Naive thymus-derived CD8-positive, alpha-beta T cell (primary cell): ENCODE measurements around the gene PFKP. TPM values are rescaled to one million over a fixed set of nuclear protein-coding genes. Genes with fewer than 3 reads are reported as not detected.

ENCODE experiments used
- ATAC-seq, 2 donors: fragments of 150-1000 bp; cut with Tn5 transposase in 1 of 2; sonication (Bioruptor Pico), chemical (Tn5 transposase) in 1 of 2; 1 replicate in 1 of 2; 2 replicates in 1 of 2; pipeline ENCODE4 v1.10.0; 2021; ENCODE audit warnings: mild to moderate bottlenecking in 2 of 2, moderate library complexity in 2 of 2
- POLR2A ChIA-PET: fragments of 350-600 bp; sonication (Branson Sonifier 250); formaldehyde crosslinking; loops from one replicate; lab custom pipeline; 2021; ENCODE audit warnings: antibody characterized with exemption; lab: Charles Lee
- DNase-seq, 10 donors: peaks; one replicate each; pipeline versions ENCODE4 v3.0.0 to v3.0.0-alpha.2; 2020 to 2022
- H3K27ac Mint-ChIP-seq, 10 donors: one replicate each; pipeline ENCODE4 v1.8.0; 2020 to 2022; ENCODE audit warnings: mild to moderate bottlenecking in 10 of 10, mixed read lengths in 10 of 10, moderate library complexity in 4 of 10, inconsistent platforms in 1 of 10
- H3K27me3 Mint-ChIP-seq, 5 donors: one replicate each; pipeline ENCODE4 v1.8.0; 2021 to 2022; ENCODE audit warnings: mixed read lengths in 5 of 5
- H3K36me3 Mint-ChIP-seq, 3 donors: one replicate each; pipeline ENCODE4 v1.8.0; 2020 to 2022; ENCODE audit warnings: mixed read lengths in 3 of 3, mild to moderate bottlenecking in 2 of 3, inconsistent platforms in 1 of 3
- H3K4me1 Mint-ChIP-seq, 4 donors: one replicate each; pipeline ENCODE4 v1.8.0; 2021 to 2022; ENCODE audit warnings: mixed read lengths in 4 of 4
- H3K4me3 Mint-ChIP-seq, 10 donors: one replicate each; pipeline ENCODE4 v1.8.0; 2020 to 2022; ENCODE audit warnings: mild to moderate bottlenecking in 10 of 10, mixed read lengths in 10 of 10, moderate library complexity in 6 of 10, inconsistent platforms in 1 of 10
- H3K9me3 Mint-ChIP-seq, 9 donors: one replicate each; pipeline ENCODE4 v1.8.0; 2020 to 2022; ENCODE audit warnings: mixed read lengths in 9 of 9, mild to moderate bottlenecking in 3 of 9, inconsistent platforms in 1 of 9, moderate library complexity in 1 of 9
- polyA plus RNA-seq, 3 donors: library from polyadenylated mRNA; unstranded; fragments of 300-500 nt; fragmentation: Illumina TruSeq; gene quantifications; one replicate each; pipeline ENCODE4 v1.2.3, GENCODE V29; 2021
- total RNA-seq, 8 experiments: library from RNA in 2 of 8; stranded (reverse) in 2 of 8; gene quantifications; one replicate each; pipeline ENCODE4 v1.2.3 and lab custom pipeline; 2021 to 2026

PFKP gene
- total and polyA plus RNA-seq, 5 experiments from 2014 or later = 26.4 to 69.5 (median 41.2) TPM

DNA sequence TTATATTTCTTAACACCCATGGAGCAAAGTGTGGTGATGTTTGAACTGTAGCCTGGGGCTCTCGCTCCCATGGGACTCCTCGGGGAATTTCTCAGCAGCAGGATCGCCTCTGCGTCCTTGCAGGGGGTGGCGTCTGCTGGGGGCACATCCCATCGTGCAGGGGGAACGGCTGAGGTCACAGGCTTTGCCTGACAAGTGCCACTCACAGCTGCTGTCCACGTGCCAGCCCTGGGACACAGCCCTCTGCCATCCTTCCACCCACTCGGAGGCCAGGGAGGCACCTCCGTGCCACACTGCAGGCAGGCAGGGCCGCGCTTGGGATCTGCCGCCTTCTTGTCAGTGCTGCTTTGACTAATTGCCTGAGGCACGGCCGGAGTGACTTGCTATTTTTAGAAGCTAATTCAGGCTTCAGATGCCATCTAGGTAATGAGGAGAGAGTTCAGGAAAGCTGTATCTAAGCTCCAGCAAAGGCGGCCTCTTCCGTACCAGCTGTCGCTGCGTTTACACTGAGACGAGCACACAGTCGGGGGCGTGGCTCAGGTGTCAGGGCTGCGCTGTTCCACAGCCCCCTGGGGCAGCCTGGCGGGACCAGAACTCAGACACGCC lies 59.5 kb downstream of the PFKP start:
- H3K27me3 Mint-ChIP-seq = no peaks in the 10 kb centered on the region
- no peak for DNase-seq
- H3K4me3 Mint-ChIP-seq = no peak overlapping the region
- H3K9me3 Mint-ChIP-seq = peaks cover 0 to 7% (median 0%) of the 10 kb centered on the region in 9 donors
- no peak overlapping the region for H3K27ac Mint-ChIP-seq
- peaks cover 6 to 44% (median 41%) of the 10 kb centered on the region in 3 donors for H3K36me3 Mint-ChIP-seq
- ATAC-seq = no peak
- POLR2A ChIA-PET = no interaction called here
- no peaks in the 10 kb centered on the region for H3K4me1 Mint-ChIP-seq

- H3K9me3 Mint-ChIP-seq = peaks cover 0 to 7% (median 0%) of the 10 kb centered on the region in 9 donors
- POLR2A ChIA-PET = no interaction called here
- H3K4me3 Mint-ChIP-seq = no peak overlapping the region
- DNase-seq (no peak), ATAC-seq (no peak)
- H3K36me3 Mint-ChIP-seq = peaks cover 6 to 44% (median 35%) of the 10 kb centered on the region in 3 donors
- H3K4me1 Mint-ChIP-seq = peaks cover 0 to 2% (median 0%) of the 10 kb centered on the region in 4 donors
- no peaks in the 10 kb centered on the region for H3K27me3 Mint-ChIP-seq
- H3K27ac Mint-ChIP-seq = no peak overlapping the region
Observed at GRCh38 chr10:3127921-3128320, 60.6 kb downstream of the PFKP start.

DNA sequence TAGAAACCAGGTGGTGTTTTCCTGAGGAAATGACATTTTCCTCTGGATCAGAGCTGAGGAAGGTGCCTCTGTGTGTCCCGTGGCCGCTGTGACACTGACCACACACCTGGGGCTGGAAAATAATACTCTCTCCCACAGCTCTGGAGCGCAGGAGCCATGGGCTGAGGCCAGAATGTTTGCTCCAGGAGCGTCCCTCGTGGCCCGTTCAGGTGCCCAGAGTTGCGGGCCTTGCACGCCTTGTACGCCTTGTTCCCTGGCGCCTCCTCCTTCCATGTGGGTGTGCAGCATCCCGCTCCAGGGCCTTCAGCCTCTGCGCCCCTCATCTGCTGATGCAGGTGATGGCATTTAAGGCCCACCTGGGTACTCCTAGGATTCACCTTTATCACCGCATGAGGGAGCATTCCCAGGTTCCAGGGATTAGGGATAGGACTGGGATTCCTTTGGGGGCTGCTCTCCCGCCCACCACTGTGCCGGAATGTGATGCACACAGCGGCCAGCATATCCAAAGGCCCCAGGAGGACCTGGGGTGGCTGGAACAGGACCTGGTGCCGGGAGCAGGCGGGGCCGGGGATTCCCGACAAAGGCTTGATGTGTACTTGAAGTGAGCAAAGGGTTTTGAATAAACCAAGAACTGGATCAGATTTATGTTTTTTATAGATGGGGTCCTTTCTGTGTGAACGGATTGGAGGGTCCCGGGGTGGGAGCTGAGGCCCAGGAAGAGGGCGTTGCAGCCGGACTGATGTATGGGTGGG lies 61.2 kb downstream of the PFKP start:
- ATAC-seq (no peak), DNase-seq (no peak)
- no peak overlapping the region for H3K27ac Mint-ChIP-seq
- H3K27me3 Mint-ChIP-seq = no peaks in the 10 kb centered on the region
- H3K9me3 Mint-ChIP-seq = peaks cover 0 to 7% (median 0%) of the 10 kb centered on the region in 9 donors
- peaks cover 6 to 46% (median 35%) of the 10 kb centered on the region in 3 donors for H3K36me3 Mint-ChIP-seq
- H3K4me1 Mint-ChIP-seq = peaks cover 0 to 2% (median 0%) of the 10 kb centered on the region in 4 donors
- H3K4me3 Mint-ChIP-seq = no peak overlapping the region
- POLR2A ChIA-PET = no interaction called here

GRCh38 chr10:3129581-3130340 lies 62.4 kb downstream of the PFKP start:
- ATAC-seq = no peak
- no peaks in the 10 kb centered on the region for H3K27me3 Mint-ChIP-seq
- H3K9me3 Mint-ChIP-seq = peaks cover 0 to 7% (median 0%) of the 10 kb centered on the region in 9 donors
- H3K36me3 Mint-ChIP-seq = peaks cover 6 to 55% (median 40%) of the 10 kb centered on the region in 3 donors
- peaks cover 0 to 2% (median 0%) of the 10 kb centered on the region in 4 donors for H3K4me1 Mint-ChIP-seq
- H3K4me3 Mint-ChIP-seq = no peak overlapping the region
- no peak overlapping the region for H3K27ac Mint-ChIP-seq
- POLR2A ChIA-PET = no interaction called here
- DNase-seq = no peak

DNA sequence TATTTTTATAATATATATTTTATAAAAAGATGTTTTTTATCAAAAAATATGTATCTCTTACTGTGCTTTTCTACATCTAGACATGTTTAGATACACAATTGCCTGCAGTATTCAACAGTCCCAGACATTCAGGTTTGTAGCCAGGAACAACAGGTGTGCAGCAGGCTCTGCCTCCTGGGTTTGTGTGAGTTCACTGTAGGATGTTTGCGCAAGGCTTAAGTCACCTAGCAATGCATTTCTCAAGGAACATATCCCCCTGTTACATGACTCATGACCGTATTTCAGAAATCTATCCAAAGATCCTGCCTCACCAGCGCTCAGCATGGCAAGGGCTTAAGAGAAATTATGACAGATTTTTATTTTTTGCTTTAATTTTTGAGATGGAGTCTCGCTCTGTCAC lies 63.8 kb downstream of the PFKP start:
- Mint-ChIP-seq H3K4me3 (no peak overlapping the region), H3K27ac (no peak overlapping the region), H3K27me3 (no peaks in the 10 kb centered on the region), H3K9me3 (peaks cover 0 to 7% (median 0%) of the 10 kb centered on the region in 9 donors), H3K36me3 (peaks cover 6 to 62% (median 42%) of the 10 kb centered on the region in 3 donors), H3K4me1 (peaks cover 0 to 2% (median 0%) of the 10 kb centered on the region in 4 donors)
- ATAC-seq (no peak), DNase-seq (no peak)
- POLR2A ChIA-PET = no interaction called here

DNA sequence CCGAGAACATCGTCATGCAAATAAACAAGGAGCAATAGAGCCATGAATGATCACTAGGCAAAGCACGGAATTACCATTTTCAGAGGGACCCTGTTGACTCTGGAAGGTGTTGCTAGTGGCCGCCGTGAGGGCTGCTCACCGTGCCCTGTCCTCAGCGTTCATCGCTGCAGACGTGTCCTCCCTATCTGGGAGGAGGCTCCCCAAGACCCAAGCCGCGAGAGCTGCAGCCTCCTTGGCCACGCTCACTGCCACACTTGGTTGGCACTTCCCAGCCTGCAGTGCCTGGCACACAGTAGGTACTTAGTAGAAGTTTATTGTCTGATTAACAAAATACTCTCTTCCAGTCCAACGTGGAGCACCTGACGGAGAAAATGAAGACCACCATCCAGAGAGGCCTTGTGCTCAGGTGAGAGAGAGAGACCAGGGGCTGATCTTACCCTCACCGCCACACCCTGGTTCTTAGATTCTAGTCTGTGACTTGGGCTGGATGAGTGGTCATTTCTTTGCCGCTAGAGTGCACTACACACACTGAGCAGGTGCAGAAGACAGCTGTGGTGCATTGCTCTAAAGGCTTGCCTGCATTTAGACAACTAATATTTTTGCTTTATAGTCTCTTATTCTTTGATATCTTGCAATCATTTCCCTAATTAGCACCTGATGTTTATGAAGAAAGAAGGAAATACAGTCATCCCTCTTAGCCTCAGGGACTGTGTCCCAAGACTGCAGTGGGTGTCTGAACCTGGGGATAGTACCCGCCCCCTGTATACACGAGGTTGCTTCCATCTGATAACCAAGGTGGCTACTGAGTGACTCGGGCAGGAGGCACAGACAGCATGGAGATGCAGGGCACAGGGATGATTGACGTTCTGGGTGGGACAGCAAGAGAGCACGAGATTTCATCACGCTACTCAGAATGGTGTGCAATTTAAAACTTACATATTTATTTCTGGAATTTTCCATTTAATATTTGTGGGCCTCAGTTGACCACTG lies 65.0 kb downstream of the PFKP start:
- POLR2A ChIA-PET = interaction anchor here (1.7 kb wide), 1 partner anchor 40 kb away, joined by 4 read pairs; the partner anchor contains the start of gene PITRM1
- H3K27ac Mint-ChIP-seq = peak overlapping the region in 2 of 10 donors; percentile 36 to 41

GRCh38 chr10:3133948-3134347 lies 66.6 kb downstream of the PFKP start:
- ATAC-seq (no peak), DNase-seq (no peak)
- H3K4me3 Mint-ChIP-seq = no peak overlapping the region
- no peaks in the 10 kb centered on the region for H3K9me3 Mint-ChIP-seq
- peaks cover 0 to 2% (median 0%) of the 10 kb centered on the region in 4 donors for H3K4me1 Mint-ChIP-seq
- POLR2A ChIA-PET = interaction anchor here (1.7 kb wide), 1 partner anchor 39 kb away, joined by 4 read pairs; the partner anchor contains the start of gene PITRM1
- peak overlapping the region in 5 of 10 donors; percentile 19 to 83 (median 47) for H3K27ac Mint-ChIP-seq
- peaks cover 4 to 89% (median 45%) of the 10 kb centered on the region in 3 donors for H3K36me3 Mint-ChIP-seq
- H3K27me3 Mint-ChIP-seq = no peaks in the 10 kb centered on the region

More for the DNA sequence above, 65.0 kb downstream of the PFKP start:
- Mint-ChIP-seq H3K4me3 (no peak overlapping the region), H3K36me3 (peaks cover 6 to 75% (median 45%) of the 10 kb centered on the region in 3 donors), H3K9me3 (peaks cover 0 to 7% (median 0%) of the 10 kb centered on the region in 9 donors), H3K4me1 (peaks cover 0 to 2% (median 0%) of the 10 kb centered on the region in 4 donors), H3K27me3 (no peaks in the 10 kb centered on the region)
- no peak for ATAC-seq
- DNase-seq = no peak

DNA sequence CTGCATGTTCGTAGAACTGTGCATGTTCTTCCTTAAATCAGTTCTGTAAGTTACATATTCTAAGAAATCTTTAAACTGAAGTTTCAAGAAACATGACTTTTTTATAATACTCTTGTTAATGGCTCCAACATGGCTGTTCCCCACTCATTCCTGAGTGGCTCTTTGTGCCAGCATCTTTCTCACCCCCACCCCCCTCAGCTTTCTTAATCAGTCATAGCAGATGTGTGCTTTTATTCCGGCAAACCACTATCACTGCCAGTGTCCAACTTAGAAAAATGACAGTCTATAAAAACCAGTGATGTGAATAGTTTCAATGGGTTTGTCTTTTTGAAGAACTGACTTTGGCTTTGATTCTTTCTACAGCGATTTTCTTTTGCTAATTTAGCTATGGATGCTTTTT lies 67.7 kb downstream of the PFKP start:
- H3K4me3 Mint-ChIP-seq = no peak overlapping the region
- H3K27ac Mint-ChIP-seq = peak overlapping the region in 4 of 10 donors; percentile 1 to 18 (median 8)
- ATAC-seq (no peak), DNase-seq (no peak)
- peaks cover 0 to 2% (median 0%) of the 10 kb centered on the region in 4 donors for H3K4me1 Mint-ChIP-seq
- no peaks in the 10 kb centered on the region for H3K9me3 Mint-ChIP-seq
- POLR2A ChIA-PET = no interaction called here
- H3K36me3 Mint-ChIP-seq = peaks cover 6 to 97% (median 47%) of the 10 kb centered on the region in 3 donors
- no peaks in the 10 kb centered on the region for H3K27me3 Mint-ChIP-seq

DNA sequence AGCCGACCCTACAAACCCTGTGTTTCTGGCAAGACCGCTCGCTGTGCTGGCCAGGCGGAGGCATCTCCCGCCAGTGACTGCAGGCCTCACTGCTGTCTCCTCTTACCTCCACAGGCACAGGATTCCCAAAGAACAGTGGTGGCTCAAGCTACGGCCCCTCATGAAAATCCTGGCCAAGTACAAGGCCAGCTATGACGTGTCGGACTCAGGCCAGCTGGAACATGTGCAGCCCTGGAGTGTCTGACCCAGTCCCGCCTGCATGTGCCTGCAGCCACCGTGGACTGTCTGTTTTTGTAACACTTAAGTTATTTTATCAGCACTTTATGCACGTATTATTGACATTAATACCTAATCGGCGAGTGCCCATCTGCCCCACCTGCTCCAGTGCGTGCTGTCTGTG lies 69.0 kb downstream of the PFKP start:
- H3K27ac Mint-ChIP-seq = peak overlapping the region in 1 of 10 donors; percentile 40
- H3K4me3 Mint-ChIP-seq = no peak overlapping the region
- no peaks in the 10 kb centered on the region for H3K27me3 Mint-ChIP-seq
- H3K9me3 Mint-ChIP-seq = no peaks in the 10 kb centered on the region
- POLR2A ChIA-PET = no interaction called here
- peaks cover 0 to 2% (median 0%) of the 10 kb centered on the region in 4 donors for H3K4me1 Mint-ChIP-seq
- ATAC-seq (no peak), DNase-seq (no peak)
- peaks cover 6 to 99% (median 47%) of the 10 kb centered on the region in 3 donors for H3K36me3 Mint-ChIP-seq

- Mint-ChIP-seq H3K4me1 (peaks cover 0 to 5% (median 0%) of the 10 kb centered on the region in 4 donors), H3K9me3 (no peaks in the 10 kb centered on the region), H3K27me3 (no peaks in the 10 kb centered on the region), H3K4me3 (no peak overlapping the region), H3K36me3 (peaks cover 6 to 99% (median 49%) of the 10 kb centered on the region in 3 donors), H3K27ac (peak overlapping the region in 1 of 10 donors; percentile 43)
- ATAC-seq (no peak), DNase-seq (no peak)
- POLR2A ChIA-PET = no interaction called here
Observed at GRCh38 chr10:3136763-3137611, 69.6 kb downstream of the PFKP start.
